ENCODE results near the gene APBA2. TPM values are rescaled to one million over a fixed set of nuclear protein-coding genes. Genes with fewer than 3 reads are reported as not detected.

Gene APBA2
- total RNA-seq, 4 donors from 2014 or later = 5.4 to 15.3 (median 10.4) TPM

- 90% methylated on average over 32 of the region's 37 CpGs for WGBS
- Histone ChIP-seq H3K27ac (replicated peaks in 1 of 4) (no peak overlapping the region), H3K4me1 (peaks cover 4 to 14% (median 13%) of the 10 kb centered on the region in 4 donors), H3K27me3 (peaks cover 0 to 56% (median 0%) of the 10 kb centered on the region in 4 donors), H3K9me3 (no peaks in the 10 kb centered on the region), H3K4me3 (no peak overlapping the region), H3K36me3 (no peaks in the 10 kb centered on the region)
- TF ChIP-seq CTCF (IDR thresholded peaks at IDR 0.05) (no peak), POLR2A (IDR thresholded peaks at IDR 0.05; ENCODE audit: low read depth) (no peak), EP300 (IDR thresholded peaks at IDR 0.05) (no peak), POLR2AphosphoS5 (IDR thresholded peaks at IDR 0.05) (no peak)
- DNase-seq (ENCODE audit: extremely low spot score) = no peak
- intact Hi-C loops (cut with DNase I) = no loop called here
Observed at GRCh38 chr15:29113336-29114220, 227.8 kb downstream of the APBA2 start.

- intact Hi-C loops (cut with DNase I) = no loop called here
- 58% methylated on average over 16 of the region's 18 CpGs for WGBS
- Histone ChIP-seq H3K27ac (replicated peaks in 1 of 4) (no peak overlapping the region), H3K4me1 (peaks cover 4 to 14% (median 13%) of the 10 kb centered on the region in 4 donors), H3K27me3 (peaks cover 0 to 56% (median 0%) of the 10 kb centered on the region in 4 donors), H3K36me3 (no peaks in the 10 kb centered on the region), H3K9me3 (no peaks in the 10 kb centered on the region), H3K4me3 (peak overlapping the region in 3 of 4 donors; percentile 48 to 53 (median 48))
- TF ChIP-seq CTCF (IDR thresholded peaks at IDR 0.05) (no peak), POLR2AphosphoS5 (IDR thresholded peaks at IDR 0.05) (no peak), EP300 (IDR thresholded peaks at IDR 0.05) (no peak), POLR2A (IDR thresholded peaks at IDR 0.05; ENCODE audit: low read depth) (no peak)
- no peak for DNase-seq (ENCODE audit: extremely low spot score)
Observed at GRCh38 chr15:29114221-29115092, 228.7 kb downstream of the APBA2 start.

GRCh38 chr15:29115093-29115991 lies 229.6 kb downstream of the APBA2 start:
- H3K4me3 ChIP-seq = peak overlapping the region; percentile 48 to 55 (median 50)
- no peaks in the 10 kb centered on the region for H3K9me3 ChIP-seq
- no peak for DNase-seq (ENCODE audit: extremely low spot score)
- intact Hi-C loops (cut with DNase I) = no loop called here
- H3K36me3 ChIP-seq = no peaks in the 10 kb centered on the region
- TF ChIP-seq CTCF (IDR thresholded peaks at IDR 0.05) (peak in 2 of 3 experiments; percentile 35 to 40), EP300 (IDR thresholded peaks at IDR 0.05) (no peak)
- H3K4me1 ChIP-seq = peaks cover 4 to 14% (median 13%) of the 10 kb centered on the region in 4 donors
- 15% methylated on average over 32 of the region's 46 CpGs for WGBS
- H3K27ac ChIP-seq (replicated peaks in 1 of 4) = no peak overlapping the region
- peaks cover 0 to 49% (median 0%) of the 10 kb centered on the region in 4 donors for H3K27me3 ChIP-seq

GRCh38 chr15:29116970-29117700 lies 231.4 kb downstream of the APBA2 start:
- peaks cover 4 to 14% (median 13%) of the 10 kb centered on the region in 4 donors for H3K4me1 ChIP-seq
- intact Hi-C loops (cut with DNase I) = no loop called here
- no peak overlapping the region for H3K4me3 ChIP-seq
- DNase-seq (ENCODE audit: extremely low spot score) = no peak
- peaks cover 0 to 39% (median 0%) of the 10 kb centered on the region in 4 donors for H3K27me3 ChIP-seq
- WGBS = 94% methylated on average over 31 of the region's 32 CpGs
- no peaks in the 10 kb centered on the region for H3K9me3 ChIP-seq
- TF ChIP-seq POLR2A (IDR thresholded peaks at IDR 0.05; ENCODE audit: low read depth) (no peak), POLR2AphosphoS5 (IDR thresholded peaks at IDR 0.05) (no peak), EP300 (IDR thresholded peaks at IDR 0.05) (no peak), CTCF (IDR thresholded peaks at IDR 0.05) (no peak)
- no peaks in the 10 kb centered on the region for H3K36me3 ChIP-seq
- no peak overlapping the region for H3K27ac ChIP-seq (replicated peaks in 1 of 4)
